GM12865 (cell line): ENCODE data around the gene FAM107B.

ENCODE experiments used
- DNase-seq: peaks from one replicate; pipeline ENCODE4 v3.0.0; 2010; ENCODE audit warnings: low read depth
- H3K4me3 ChIP-seq: 2 replicates; pipeline ENCODE4 v1.5.1; 2011; ENCODE audit warnings: mild to moderate bottlenecking, low read depth, low read length, control low read depth
- TF ChIP-seq, protein P1 (sequence below): IDR thresholded peaks from 2 replicates; pipeline ENCODE4 v1.5.1; 2011; ENCODE audit warnings: low read length, control low read depth, low read depth, inconsistent platforms; ENCODE audit not compliant: insufficient read depth; ENCODE audit errors: missing control alignments

The FAM107B gene

DNA sequence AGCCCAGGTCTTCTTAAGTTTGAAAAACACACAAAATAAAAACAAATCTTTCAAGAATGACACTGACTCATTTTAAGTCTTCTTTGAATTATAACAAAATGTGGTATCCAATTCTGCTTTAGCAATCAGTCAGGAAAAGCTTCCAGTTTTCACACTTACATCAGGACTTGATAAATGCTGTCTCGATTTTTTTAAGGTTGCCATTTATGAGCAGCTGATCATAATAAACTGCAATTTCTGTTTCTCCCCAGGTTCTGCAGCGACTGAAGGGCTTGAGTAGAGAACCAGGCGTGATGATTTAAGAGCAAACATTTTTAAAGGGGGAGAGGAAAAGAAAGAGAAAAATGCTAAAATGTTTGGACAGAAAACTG is 71.1 kb downstream of the FAM107B start:
- H3K4me3 ChIP-seq = no peak overlapping the region
- TF ChIP-seq, protein P1, sequence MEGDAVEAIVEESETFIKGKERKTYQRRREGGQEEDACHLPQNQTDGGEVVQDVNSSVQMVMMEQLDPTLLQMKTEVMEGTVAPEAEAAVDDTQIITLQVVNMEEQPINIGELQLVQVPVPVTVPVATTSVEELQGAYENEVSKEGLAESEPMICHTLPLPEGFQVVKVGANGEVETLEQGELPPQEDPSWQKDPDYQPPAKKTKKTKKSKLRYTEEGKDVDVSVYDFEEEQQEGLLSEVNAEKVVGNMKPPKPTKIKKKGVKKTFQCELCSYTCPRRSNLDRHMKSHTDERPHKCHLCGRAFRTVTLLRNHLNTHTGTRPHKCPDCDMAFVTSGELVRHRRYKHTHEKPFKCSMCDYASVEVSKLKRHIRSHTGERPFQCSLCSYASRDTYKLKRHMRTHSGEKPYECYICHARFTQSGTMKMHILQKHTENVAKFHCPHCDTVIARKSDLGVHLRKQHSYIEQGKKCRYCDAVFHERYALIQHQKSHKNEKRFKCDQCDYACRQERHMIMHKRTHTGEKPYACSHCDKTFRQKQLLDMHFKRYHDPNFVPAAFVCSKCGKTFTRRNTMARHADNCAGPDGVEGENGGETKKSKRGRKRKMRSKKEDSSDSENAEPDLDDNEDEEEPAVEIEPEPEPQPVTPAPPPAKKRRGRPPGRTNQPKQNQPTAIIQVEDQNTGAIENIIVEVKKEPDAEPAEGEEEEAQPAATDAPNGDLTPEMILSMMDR = no peak
- DNase-seq = no peak

DNA sequence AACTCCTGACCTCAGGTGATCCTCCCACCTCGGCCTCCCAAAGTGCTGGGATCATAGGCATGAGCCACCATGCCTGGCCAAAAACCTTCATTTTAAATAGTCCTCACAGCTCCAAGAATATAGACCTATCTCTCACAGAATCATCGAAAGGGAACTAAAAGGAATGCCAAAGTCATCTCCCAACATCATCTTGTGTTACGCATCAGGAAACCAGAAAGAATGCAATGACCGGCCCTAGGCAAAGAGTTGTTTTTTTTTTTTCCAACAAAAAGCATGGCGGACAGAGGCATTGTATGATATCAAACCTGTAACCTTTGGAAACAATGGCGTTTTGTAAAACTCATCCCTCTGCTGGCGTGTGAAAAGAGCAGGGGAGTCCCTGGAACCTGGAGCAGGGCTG is 73.2 kb downstream of the FAM107B start:
- no peak overlapping the region for H3K4me3 ChIP-seq
- DNase-seq = no peak
- TF ChIP-seq, protein P1 = no peak

DNA sequence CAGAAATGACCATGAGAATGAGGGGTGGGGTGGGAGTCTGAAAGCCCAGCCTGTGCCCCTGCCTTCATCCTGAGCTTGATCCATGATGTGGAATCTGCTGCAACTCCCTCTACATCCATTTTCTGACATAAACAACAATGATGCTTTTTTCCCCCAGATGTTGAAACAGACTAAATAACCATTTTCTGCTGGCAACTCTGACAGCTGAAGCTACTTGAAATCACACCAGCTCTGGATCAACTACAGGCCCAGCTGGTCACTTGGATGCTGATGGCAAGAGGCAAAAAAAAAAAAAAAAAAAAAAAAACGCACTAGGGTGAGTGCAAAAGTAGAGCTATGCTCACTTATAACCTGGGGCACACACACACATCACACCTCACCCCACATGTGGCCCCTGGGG is 74.2 kb downstream of the FAM107B start:
- no peak overlapping the region for H3K4me3 ChIP-seq
- TF ChIP-seq, protein P1 = no peak
- no peak for DNase-seq

DNA sequence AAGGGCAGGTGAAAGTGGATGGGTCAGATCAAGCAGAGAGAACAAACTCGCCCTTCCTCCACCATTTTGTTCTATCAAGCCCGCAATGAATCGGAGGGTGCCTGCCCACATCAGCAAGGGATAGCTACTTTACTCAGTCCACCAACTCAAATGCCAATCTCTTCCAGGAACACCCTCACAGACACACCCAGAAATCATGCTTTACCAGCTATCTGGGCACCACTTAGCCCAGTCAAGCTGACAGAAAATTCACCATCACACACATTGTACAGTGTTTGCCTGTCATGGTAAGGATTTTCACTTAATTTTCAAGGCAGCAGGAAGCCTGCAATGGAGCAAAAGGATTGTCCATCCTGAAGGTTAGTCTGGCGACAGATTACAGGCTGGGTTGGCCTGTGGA is 75.2 kb downstream of the FAM107B start:
- TF ChIP-seq, protein P1 = no peak
- no peak overlapping the region for H3K4me3 ChIP-seq
- no peak for DNase-seq

DNA sequence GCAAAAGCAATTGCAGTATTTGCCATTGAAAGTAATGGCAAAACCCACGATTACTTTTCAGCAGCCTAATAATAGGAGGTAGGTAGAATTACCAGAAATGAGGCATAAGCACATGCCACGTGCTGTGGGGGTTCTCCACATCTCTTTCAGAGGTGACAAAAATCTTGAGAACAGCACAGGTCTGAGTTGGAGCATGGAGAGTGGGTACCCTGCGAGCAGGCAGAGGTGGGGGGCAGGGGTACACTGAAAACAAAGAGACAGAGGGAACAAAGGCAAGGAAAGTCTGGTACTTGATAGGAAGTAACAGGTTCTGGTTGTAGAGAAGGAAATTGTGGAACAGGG is 75.9 kb downstream of the FAM107B start:
- no peak overlapping the region for H3K4me3 ChIP-seq
- no peak for DNase-seq
- TF ChIP-seq, protein P1 = no peak

DNA sequence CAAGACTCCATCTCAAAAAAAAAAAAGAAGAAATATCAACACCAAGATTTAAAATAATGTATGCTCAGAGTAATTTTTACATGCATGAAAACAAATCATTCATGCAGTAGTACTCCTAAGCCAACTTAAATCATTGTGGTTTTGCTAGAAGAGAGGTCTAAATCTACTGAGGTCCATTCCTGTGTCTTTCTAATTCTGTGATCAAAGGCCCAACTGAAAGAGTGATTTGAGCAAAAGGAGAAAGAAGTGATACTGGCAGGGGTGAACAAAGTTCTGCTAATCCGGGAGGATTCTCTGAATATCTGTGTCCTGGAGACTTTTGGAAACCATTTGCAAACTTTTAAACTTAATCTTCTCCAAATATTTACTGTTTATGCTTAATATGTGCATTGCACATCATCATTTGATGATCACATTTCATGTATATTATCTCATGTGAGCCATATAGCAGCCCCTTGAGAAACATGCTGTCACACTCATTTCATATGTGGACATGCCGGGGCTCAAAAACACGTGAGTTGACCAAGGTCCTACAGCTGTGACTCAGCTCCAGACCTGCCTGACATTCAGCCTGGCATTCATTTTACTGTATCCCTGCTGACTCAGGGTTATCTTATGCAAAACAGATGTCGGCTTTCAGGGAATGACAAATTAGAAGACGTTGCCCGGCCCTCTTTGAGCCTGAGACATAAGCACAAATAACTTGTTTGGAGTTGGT is 76.4 kb downstream of the FAM107B start:
- H3K4me3 ChIP-seq = no peak overlapping the region
- TF ChIP-seq, protein P1 = no peak
- peak; percentile 34 for DNase-seq

DNA sequence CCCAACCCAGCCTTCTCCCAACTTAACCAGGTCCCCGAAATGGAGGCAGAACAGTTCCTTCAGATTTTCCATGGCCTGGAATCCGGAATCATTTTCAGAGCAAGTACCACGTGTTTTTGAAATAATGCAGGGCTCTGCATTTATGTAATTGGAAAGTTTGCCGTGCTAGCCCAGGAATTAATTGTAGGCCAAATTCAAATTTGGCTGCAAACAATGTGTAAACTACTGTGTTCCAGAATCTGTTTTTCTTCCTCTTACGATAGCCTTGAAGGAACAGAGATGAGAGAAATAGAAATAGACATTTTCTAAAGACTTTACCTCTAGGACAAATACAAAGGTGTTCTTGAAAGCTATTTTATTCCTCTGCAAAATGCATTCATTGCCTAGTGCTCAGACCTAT is 77.4 kb downstream of the FAM107B start:
- no peak for DNase-seq
- no peak overlapping the region for H3K4me3 ChIP-seq
- TF ChIP-seq, protein P1 = no peak
